Stimulated activated CD4-positive, alpha-beta T cell treated with anti-CD3 and anti-CD28 coated beads, TNF-alpha, amount 100 ng/mL, for 48 hours (primary cell): ENCODE measurements around the gene PGBD1.
"Not testable (repeated sequence)": the region's sequence is repeated elsewhere in the genome, so short reads cannot be mapped to it uniquely, and the experiment has no call there.

Experiments used
- DNase-seq, 3 donors: peaks; one replicate each; pipeline ENCODE4 v3.0.0-alpha.2; 2020; ENCODE audit warnings: low read depth in 3 of 3

The PGBD1 gene

GRCh38 chr6:28267695-28268059, 13.7 kb upstream of the PGBD1 start:
- DNase-seq = no peak

DNA sequence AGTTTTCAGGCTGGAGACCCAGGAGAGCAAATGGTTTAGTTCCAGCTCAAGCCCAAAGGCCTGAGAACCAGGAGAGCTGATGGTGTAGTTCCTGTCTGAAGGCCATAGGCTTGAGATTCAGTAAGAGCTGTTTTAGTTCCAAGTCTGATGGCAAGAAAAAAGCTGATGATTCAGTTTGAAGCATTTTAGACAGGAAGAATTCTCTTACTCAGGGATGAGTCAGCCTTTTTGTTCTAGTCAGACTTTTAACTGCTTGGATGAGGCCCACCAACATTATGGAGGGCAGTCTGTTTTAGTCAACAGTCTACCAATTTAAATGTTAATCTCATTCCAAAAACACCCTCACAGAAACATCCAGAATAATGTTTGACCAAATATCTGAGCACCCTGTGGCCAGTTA, 11.9 kb upstream of the PGBD1 start:
- no peak for DNase-seq

- DNase-seq = no peak
Observed at GRCh38 chr6:28274888-28275287, 6.5 kb upstream of the PGBD1 start.

DNA sequence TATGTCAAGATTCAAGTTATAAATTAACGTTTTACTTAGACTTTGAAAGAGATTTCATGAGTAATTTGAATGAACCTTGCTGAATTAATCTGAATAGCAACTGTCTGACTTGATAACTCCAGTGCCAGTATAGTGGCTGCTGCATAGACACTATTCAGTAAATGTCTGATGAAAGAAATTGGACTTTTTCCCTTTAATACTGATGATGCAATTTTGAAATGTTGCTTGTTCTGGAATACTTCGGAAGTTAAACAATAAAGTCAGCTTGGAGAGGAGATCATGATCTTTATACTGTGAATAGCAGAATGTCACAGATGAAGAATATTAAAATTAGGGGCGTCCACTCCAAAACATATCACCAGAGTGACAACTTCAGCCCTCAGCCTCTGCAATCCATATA, 3.6 kb upstream of the PGBD1 start:
- no peak for DNase-seq

DNA sequence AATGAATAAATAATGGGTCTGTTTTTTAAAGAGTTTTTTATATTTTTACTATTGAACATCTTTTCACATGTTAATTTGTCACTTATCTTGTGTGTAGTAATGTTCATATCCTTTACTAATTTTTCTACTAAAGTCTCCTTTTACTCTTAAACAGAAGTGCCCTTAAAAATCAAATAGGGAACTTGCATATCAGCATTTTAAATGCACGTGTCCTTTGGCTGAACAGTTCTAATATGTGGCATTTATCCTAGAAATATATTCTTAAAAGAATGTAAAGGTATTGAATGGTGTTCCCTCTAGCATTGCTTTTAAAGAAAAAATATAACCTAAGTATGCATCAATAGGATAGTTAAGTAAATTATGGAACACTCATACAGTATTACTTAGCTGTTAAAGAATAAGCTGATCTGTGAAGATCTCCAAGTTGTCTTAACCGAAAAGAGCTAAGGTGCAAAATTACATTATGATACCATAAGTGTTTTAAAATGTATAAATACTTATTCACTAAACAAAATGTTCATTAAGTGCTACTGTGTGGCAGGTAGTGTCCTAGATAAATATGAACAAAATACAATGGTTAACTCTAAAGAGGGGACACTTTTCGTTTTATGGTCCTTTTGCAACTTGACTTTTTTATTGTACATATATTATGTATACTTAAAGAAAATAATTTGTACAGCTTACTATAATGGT, 631 bp upstream of the PGBD1 start:
- no peak for DNase-seq

GRCh38 chr6:28282926-28283325, 1.6 kb downstream of the PGBD1 start:
- no peak for DNase-seq

DNA sequence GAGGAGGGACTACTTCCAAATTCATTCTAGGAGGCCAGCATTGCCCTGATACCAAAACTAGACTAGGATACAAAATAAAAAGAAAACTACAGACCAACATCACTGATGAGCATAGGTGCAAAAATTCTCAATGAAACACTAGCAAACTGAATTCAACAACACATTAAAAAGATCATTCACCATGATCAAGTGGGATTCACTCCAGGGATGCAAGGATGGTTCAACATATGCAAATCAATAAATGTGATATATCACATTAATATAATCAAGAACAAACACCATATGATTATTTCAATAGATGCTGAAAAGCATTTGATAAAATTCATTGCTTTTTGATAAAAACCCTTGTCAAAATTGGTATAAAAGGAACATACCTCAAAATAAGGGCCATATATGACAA, 10.2 kb downstream of the PGBD1 start:
- no peak for DNase-seq

DNA sequence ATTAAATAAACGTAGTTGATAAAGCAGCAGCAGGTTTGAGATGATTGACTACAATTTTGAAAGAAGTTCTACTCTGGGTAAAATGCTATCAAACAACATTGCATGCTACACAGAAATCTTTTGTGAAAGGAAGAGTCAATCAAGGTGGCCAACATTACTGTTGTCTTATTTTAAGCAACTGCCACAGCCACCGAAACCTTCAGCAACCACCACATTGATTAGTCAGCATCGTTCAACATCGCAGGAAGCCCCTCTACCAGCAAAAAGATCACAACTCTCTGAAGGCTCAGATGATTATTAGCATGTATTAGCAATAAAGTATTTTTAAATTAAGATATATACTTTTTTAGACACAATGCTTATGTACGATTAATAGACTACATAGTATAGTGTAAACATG, 14.0 kb downstream of the PGBD1 start:
- DNase-seq = no peak

DNA sequence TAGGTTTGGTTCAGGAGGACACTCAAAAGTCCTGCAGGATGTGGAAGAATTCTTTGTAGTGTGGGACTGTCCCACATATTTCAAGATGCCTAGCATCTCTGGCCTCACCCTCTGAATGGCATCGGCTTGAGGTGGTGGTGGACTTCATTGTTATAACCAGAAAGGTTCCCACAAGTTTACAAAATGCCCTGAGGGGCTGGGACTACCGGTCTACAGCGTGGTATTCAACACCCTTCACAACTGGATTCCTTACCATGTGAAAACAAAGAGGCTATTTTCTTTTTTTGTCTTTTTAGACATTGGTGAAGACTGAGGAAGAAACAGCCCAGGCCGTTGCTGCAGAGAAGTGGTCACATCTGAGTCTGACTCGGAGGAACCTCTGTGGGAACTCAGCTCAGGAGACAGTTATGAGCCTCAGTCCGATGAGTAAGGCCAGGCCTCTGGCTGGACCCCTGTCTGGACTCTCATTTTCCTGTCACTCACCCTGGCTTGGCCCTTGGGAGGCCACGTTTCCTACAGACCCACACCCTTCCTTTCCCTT, 15.2 kb downstream of the PGBD1 start:
- DNase-seq = no peak

- no peak for DNase-seq
Observed at GRCh38 chr6:28303570-28303969, 22.2 kb downstream of the PGBD1 start.

- DNase-seq = not testable (repeated sequence)
Observed at GRCh38 chr6:28306363-28306762, 25.0 kb downstream of the PGBD1 start.

- DNase-seq = no peak
Observed at GRCh38 chr6:28311139-28311823, 29.9 kb downstream of the PGBD1 start.

GRCh38 chr6:28312939-28313338, 31.6 kb downstream of the PGBD1 start:
- DNase-seq = no peak

GRCh38 chr6:28315628-28316027, 34.3 kb downstream of the PGBD1 start:
- no peak for DNase-seq

- not testable (repeated sequence) for DNase-seq
Observed at GRCh38 chr6:28317866-28318265, 36.5 kb downstream of the PGBD1 start.

DNA sequence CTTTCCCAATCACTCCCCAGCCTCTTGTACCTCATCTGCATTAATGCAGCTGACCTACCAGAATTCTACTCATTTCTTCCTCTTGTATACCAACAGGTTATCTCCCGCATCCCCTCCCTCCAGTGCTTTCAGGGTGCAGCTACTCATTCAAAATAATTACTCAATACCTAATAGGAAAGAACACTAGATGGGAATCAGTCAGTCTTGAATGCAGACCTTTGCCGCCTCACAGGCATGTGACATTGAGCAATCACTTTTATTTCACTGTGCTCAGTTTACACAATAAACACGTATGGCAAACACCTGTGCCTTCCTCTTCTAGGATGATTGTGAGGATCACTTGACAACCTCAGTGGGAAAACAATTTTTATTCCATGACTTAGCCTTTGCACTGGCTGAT, 41.3 kb downstream of the PGBD1 start:
- no peak for DNase-seq

DNA sequence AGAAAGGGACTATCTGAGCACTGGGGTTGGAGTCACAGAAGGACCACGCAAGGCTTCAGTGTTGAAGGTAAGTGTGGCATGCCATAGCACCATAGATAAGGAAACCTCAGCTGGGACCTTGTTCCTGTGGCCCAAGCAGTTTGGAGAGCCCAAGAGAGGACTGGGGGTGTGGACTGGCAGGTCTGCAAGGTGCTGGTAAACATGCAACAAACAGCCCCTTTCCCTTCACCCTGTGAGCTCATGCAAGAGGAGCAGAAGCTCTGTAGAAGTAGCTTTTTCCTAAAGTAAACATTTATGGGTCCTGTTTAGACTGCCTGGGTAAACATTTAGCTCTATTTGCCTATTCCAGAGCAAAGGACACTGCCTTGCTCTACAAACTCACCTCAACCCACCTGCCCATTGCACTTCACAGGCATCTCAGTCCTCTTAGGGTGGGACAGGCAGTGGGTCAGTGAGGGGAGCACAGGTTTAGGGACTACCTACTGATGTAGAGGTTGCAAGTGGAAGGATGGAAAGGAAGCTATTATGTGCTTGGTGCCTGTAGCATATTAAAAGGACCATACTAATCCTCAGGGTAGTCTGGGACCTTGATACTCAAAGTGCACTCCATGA, 42.5 kb downstream of the PGBD1 start:
- no peak for DNase-seq

- DNase-seq = no peak
Observed at GRCh38 chr6:28326371-28326948, 45.1 kb downstream of the PGBD1 start.

DNA sequence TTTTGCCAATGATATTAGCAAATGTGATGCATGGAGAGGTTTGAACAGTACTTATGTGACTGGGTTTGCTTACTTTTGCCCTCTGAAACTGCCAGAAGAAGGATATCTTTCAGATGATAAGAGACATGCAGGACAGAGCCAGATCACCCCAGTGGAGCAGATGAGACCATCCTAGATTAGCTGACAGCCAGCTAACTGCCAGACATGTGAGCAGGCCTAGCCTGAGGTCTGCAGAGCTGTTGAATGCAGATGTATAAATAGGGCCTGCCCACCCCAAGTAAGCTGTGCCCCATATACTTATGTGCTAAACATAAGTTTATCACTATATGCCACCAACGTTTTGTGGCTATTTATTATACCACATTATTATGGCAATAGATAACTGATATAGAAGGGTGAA, 48.7 kb downstream of the PGBD1 start:
- DNase-seq = no peak

- no peak for DNase-seq
Observed at GRCh38 chr6:28333047-28333446, 51.7 kb downstream of the PGBD1 start.

GRCh38 chr6:28333599-28334018, 52.2 kb downstream of the PGBD1 start:
- no peak for DNase-seq

DNA sequence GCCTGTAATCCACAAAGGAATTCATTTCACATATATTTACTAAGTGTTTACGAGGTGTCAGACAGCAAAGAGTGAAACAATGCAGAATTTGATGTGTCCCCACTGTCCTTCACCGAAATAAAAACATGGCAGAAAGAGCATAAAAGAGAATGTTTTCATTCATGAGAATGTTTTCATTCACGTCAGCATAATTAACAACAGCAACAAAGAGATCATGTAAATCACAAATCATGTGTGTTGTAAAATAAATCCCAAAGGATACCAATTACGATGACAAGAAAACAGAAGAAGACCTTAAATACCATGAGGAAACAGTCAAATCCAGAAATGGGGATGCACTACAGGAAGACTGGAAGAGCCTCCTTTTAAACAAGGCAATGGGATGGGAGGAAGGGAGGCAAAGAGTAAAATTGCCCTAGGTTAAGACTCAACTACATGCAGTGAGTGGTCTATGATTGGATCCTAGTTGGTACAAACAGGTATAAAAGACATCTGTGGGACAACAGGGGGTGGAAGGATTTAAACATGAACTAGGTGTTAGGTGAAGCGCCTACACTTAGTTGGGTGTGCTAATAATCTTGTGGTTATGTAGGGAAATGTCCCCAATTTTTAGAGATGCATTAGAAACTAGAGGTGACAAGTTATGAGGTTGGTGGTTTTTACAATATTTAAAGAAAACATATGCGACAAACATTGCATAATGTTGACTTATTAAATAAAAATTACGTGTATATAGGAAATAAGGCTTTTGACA, 53.1 kb downstream of the PGBD1 start:
- DNase-seq = no peak
